GM21786 (cell line): ENCODE measurements around the gene SLC25A40.
"Not testable (repeated sequence)": the region's sequence is repeated elsewhere in the genome, so short reads cannot be mapped to it uniquely, and the experiment has no call there.

Experiments used
- ATAC-seq: cut with Tn5 transposase; IDR thresholded peaks from one replicate; pipeline ENCODE4 v1.9.1; 2021; ENCODE audit not compliant: unreplicated experiment

Gene SLC25A40, protein sequence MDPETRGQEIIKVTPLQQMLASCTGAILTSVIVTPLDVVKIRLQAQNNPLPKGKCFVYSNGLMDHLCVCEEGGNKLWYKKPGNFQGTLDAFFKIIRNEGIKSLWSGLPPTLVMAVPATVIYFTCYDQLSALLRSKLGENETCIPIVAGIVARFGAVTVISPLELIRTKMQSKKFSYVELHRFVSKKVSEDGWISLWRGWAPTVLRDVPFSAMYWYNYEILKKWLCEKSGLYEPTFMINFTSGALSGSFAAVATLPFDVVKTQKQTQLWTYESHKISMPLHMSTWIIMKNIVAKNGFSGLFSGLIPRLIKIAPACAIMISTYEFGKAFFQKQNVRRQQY

DNA sequence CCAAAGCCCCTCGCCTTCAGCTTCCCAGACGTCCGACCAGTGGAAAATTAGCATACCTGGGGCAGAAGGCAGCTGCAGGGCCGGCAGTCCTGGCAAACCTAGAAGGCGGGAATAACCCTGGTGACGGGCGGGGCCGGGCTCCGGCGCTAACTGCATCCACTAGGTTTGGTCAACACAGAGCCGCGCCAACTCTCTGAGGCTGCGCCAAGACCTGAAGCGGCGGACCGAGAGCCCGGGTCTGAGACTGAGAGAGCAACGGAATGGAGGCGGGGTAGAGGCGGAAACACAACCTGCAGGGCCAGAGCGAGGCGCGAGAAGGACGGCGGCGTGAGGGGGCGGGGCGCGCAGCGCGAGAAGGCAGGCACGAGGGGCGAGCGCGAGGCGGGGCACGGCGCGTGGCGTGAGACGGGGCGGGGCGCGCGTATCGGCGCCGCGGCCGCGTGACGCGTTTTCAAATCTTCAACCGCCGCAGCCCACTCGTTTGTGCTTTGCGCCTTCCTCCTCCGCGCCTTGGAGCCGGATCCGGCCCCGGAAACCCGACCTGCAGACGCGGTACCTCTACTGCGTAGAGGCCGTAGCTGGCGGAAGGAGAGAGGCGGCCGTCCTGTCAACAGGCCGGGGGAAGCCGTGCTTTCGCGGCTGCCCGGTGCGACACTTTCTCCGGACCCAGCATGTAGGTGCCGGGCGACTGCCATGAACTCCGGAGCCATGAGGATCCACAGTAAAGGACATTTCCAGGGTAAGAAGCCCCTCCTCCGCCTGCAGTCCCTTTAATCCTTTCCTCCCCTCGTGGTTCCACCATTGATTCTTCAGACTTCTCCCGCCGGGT is at the start of gene SLC25A40, which contains the start of gene DBF4:
TSS of gene SLC25A40 (minus strand) at position 321 of the 829 bp plus-strand sequence. CDS start 17,633 bp downstream, outside the sequence.
TSS of gene DBF4 (plus strand) at position 454 of the 829 bp plus-strand sequence. CDS start at position 694, 240 bp downstream.
- ATAC-seq: peak; percentile 89

DNA sequence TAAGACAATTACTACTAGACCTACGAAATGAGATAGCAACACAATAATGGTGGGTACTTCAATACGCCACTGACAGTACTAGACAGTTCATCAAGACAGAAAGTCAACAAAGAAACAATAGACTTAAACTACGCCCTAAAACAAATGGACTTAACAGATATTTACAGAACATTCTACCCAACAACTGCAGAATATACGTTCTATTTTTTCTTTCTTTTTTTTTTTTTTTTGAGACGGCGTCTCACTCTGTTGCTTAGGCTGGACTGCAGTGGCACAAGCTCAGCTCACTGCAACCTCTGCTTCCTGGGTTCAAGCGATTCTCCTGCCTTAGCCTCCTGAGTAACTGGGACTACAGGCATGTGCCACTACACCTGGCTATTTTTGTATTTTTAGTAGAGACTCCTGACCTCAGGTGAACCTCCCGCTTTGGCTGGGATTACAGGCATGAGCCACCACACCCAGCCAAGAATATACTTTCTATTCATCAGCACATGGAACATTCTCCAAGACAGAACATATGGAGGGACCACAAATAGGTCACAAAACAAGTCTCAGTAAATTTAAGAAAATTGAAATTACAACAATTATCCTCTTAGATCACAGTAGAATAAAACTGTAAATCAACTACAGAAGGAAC is 46.7 kb upstream of the SLC25A40 start:
- not testable (repeated sequence) for ATAC-seq

DNA sequence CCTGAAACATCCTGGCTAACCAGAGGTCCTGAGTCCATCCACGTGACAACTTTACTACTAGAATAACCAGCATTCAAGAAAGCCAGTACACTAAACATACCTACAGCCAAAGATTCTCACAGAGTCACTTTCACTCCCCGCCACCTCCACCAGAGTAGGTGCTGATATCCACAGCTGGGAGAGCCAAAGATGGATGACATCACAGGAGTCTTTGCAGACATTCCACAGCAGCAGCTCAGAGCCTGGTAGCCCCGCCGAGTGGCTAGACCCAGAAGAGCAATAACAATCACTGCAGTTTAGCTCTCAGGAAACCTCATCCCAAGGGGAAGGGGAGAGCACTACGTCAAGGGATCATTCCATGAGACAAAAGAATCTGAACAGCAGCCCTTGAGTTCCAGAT is 44.4 kb upstream of the SLC25A40 start:
- ATAC-seq: no peak

DNA sequence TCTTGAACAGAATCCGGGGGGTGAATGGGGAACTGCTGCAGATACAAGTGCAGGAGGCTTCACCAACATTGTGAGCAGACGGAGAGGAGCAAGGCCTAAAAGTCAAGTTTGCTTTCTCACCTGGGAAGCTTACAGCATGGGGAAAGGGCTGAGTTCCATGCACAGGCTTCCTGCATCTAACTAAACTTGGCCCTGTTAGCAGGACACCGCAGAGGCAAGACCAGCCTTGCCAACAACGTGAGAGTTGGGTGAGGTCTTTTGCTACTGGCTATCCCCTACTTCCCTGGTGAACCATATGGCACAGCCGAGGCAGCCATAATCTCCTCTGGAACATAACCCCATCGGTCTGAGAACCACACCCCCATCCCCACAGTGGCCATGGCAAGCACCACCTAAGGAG is 43.7 kb upstream of the SLC25A40 start:
- no peak for ATAC-seq

DNA sequence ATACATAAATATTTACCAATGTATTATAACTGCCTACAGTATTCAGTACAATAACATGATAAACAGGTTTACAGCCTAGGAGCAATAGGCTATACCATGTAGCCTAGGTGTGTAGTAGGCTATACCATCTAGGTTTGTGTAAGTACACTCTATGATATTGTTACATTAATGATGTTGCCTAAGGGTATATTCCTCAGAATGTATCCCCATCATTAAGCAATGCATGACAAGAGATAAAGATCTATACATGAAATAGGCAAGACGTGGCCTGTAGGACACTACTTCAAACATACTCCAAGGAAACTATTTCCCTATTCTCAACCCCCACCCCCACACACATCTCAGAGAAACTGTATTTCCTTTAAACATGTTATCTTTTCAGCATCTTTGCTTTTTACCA is 42.6 kb upstream of the SLC25A40 start:
- ATAC-seq: no peak

DNA sequence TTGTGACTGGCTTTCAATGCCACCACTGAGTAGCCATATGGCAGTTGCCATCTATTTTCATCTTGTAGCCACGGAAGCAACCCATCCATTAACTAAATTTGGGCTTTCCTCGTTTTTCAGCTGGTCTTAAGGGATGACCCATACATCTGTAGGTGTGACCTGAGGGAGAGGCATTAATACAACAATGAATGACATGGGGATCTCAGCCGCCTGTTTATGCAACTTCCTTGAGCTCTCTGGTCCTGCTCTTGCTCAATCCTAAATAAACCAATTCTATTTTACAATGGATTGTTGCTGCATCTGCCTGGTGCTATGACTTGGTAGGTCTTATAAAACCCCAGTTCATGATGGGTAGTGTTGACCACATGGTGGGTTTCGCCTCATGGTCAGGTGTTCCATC is 36.0 kb upstream of the SLC25A40 start:
- ATAC-seq: no peak

DNA sequence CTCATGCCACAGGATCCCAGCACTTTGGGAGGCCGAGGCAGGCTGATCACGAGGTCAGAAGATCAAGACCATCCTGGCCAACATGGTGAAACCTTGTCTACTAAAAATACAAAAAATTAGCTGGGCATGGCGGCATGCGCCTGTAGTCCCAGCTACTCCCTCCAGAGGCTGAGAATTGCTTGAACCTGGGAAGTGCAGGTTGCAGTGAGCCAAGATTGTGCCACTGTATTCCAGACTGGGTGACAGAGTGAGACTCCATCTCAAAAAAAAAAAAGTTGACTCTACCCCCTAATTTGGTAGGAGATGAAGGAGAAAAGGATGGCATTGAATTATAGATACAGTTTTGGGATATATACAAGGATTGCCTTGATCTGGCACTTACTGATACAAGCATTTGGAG is 32.7 kb upstream of the SLC25A40 start:
- not testable (repeated sequence) for ATAC-seq

DNA sequence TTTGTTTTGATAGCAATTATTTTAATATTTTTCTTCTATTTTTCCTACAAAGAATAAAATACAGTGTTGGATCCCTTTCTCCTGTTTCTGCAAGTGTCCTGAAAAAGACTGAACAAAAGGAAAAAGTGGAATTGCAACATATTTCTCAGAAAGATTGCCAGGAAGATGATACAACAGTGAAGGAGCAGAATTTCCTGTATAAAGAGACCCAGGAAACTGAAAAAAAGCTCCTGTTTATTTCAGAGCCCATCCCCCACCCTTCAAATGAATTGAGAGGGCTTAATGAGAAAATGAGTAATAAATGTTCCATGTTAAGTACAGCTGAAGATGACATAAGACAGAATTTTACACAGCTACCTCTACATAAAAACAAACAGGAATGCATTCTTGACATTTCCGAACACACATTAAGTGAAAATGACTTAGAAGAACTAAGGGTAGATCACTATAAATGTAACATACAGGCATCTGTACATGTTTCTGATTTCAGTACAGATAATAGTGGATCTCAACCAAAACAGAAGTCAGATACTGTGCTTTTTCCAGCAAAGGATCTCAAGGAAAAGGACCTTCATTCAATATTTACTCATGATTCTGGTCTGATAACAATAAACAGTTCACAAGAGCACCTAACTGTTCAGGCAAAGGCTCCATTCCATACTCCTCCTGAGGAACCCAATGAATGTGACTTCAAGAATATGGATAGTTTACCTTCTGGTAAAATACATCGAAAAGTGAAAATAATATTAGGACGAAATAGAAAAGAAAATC is 31.2 kb upstream of the SLC25A40 start:
- not testable (repeated sequence) for ATAC-seq

DNA sequence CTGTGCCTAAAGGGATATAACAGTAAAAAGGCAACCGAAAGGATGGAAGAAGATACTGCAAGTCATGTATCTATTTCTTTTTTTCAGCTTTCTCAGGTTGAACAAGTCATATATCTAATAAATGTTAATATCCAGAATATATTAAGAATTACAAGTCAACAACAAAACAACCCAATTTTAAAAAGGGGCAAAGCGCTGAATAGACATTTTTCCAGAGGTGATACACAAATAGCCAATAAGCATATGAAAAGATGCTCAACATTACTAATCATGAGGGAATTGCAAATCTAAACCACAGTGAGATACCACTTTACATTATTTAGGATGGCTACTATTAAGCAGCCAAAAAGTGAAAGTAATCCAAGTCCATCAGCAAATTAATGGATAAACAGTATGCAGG is 23.1 kb upstream of the SLC25A40 start:
- ATAC-seq: no peak

DNA sequence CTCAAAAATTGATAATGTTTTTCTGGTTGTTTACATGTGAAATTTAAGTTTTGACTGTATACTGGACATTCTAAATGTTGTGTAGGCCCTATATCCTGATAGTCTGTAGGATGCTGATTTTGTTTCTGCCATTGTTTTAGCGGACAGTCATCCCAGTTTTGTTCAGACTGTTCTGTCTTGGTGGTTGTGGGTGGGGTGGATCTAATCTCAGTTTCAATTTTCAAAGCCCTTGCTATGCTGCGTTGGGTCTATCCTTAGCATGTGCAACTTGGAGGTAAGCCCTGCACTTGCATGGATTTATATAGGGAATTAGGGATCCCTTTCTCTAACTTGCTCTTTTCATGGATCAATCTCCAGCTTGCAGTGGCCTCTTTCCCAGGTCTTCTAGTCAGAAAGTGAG is 19.2 kb upstream of the SLC25A40 start:
- no peak for ATAC-seq

DNA sequence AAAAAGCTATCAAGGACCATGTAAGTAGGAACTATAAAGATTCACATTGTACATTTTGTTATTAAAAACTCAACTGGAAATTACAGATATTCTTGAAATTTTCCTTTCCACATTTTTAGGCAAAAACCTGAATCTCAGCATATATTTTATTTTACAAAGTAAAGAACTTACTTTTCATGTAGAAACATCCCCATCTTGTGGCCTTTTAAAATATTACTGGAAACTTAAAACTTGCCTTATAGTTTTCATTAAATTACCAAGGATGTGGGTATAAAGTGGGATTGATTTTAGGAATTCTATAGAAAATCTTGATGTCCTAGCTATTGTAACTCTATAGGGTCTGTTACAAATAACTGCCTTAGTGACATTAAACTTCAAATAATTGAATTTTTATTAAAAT is 10.7 kb upstream of the SLC25A40 start:
- no peak for ATAC-seq

DNA sequence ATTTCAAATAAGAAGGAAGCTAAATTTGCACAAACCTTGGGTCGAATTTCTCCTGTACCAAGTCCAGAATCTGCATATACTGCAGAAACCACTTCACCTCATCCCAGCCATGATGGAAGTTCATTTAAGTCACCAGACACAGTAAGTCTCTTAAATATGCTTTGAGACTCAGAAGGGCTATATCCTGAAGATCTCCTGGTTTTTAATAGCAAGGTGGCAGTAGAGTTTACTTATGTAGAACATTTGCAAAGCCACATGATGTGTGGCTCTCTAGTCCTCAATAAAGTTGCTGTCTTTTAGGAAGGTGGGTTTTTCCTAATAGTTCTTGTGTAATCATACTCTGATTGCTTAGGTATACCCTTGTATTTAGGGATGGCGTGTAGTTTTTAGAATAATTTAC is 8.9 kb upstream of the SLC25A40 start:
- ATAC-seq: no peak

DNA sequence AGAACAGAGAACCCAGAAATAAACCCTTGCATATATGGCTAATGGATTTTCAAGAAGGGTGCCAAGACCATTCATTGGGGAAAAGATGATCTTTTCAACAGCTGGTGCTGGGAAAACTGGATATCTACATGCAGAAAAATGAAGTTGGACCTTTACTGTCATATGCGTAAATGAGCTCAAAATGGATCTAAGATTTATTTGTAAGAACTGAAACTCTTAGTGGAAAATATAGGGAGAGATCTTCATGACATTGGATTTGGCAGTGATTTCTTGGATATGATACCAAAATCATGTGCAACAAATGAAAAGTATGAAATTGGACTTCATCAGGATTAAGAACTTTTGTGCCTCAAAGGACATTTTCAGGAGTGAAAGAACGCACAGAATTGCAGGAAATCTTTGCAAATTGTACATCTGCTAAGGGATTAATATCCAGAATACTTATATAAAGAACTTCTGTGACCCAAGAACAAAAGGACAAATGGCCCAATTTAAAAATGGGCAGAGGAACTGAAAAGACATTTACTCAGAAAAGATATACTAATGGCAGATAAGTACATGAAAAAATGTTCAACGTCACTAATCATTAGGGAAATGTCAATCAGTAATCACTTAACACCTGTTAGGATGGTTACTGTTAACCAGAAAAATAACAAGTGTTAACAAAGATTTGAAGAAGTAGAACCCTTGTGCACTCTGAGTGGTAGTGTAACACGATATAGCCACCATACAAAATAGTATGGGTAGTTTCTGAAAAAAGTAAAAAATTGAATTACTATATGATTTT is 6.2 kb upstream of the SLC25A40 start:
- ATAC-seq: no peak

DNA sequence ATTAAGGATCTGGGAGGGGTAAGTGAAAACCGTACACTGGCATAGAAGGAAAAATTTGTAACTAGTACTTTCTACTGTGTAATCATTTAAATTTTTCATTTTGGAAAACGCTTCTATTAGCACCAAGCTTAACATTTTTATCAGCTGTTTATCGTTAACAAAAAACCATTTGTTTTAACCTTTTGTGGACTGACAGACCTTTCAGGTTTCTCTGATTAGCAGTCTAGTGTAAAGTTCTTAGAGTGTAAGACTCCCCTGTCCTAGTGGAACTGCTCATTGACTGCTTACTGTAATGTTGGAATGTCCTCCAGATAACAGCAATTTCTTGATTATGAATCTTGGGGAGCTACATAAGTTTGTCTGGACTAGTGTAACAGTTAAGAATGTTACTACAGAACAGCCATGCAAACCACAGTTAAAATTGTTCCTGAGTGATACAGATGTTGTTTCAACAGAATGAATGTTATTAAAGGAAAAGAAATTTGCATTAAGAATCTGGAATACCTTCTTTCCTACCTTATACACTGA is 2.1 kb upstream of the SLC25A40 start:
- no peak for ATAC-seq

DNA sequence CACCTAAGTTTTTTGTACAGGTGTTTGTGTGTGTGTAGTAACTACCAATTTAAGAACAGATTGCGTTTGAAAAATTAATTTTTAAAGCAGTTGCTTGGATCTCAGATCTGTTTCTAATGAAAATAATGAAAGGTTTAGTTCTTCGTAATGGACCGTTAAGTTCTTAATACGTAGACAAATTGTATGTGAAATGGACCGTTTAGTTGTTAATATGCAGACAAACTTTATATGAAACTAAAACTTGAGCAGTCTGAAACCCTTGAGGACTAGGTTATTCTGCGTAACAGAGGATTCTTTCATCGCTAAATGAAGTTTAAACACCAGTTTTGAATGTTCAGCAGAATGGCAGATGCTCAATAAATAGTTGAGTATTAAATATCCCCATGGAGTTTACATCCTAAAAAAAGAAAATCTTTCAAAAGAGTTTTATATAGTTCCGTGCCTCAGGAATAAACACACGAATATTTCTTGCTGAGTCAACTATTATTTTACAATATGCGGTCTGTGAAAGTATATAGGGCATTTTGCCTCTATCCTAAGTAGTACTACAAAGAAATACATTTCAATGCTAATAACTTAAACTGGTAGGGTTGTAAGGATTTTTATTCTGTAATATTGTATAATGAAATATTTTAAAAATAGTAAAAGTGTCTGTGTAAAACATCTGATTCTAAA is 1.3 kb upstream of the SLC25A40 start:
- ATAC-seq: no peak

DNA sequence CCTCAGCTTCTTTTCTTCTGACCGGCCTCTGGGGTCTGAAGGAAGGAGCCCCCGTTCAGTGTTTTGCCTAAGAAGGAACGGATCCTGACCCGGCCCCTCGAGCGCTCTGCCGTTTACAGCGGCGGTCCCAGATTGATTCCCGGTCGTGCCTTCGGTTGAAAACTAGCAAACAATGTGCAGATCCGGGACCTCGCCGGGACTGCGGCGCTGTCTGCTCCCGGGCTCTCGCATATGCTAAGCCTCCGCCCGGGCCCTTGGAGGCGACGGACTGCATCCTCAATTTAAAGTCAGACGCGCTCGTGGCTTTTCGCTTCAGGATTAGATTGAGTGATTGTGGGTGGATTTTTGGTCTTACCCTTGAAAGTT is 692 bp upstream of the SLC25A40 start:
- ATAC-seq: no peak

DNA sequence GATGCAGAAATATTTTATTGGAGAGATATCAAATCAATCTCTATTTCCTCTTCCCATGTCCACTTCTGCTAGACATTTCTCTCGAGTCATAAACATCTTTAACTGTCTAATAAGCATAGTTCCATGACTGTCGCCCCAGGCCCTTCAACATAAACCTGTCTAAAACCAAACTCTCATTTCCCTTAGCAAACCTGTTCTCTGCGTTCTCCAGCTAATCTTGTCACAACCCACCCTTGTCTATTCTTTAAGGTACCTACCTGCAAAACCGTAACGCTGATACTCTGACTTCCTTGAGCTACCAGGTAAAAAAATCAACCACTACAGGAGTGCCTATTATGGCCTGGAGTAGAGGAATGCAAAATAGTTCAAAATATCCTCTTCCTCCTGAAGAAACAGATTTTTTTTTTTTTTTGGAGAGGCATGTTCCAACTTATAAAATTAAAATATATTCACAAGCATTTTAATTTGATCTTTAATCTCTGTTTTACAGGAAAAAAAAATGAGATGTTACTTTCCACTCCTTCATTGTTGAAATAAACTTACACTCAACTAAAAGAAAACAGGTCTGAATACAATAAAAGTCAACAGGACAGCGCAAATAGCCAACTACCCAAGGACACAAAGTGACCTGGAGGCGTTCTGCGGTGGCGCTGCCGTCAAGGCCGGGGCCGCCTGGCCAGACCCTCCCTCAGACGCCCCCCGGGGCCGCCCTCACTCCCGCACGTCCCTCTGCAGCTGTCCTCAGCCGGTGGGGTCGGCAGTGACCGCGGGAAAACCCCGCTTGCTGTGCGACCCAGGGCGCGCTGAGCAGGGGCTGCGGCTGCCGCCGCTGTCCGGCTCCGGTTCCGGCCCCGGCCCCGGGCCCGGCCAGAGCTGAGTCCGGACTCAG is 765 bp downstream of the SLC25A40 start:
- peak; percentile 13 for ATAC-seq

DNA sequence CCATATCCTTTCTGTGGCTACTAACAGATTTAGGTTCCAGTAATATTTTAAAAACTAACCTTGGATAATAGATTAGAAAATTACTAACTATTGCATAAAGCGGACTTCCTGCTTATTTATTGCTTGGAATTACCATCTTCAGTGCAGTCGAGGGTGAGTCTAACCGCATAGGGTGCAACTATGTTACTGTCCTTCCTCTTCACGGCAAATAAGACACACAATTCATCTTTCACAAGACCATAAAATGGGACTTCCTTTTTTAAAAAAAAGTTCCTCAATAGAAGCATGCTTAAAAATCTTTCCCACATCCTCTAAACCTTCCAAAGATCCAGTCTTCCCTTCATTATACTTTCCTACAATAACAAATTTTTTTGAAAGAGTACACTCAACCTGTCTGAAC is 2.1 kb downstream of the SLC25A40 start:
- no peak for ATAC-seq
